ENCODE data around the gene CDK6.

DNA sequence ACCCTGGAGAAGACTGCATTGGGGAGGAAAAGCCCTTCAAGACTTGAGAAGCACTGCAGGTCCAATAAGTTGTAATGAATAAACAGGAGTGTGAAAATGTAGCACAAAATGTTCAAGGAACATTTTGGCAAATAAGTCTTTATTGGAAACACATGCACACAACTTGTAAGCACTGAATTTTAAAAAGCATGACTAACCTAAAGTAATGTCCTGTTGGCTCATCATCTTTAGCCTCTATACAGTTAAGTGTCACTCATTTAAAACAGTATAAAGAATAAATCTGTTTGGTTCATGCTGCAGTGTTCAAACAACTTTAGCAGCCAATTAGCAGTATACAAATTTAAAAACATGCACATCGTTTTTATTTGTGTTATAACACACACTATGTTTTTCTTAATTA, 108.6 kb downstream of the CDK6 start:
- TF ChIP-seq, protein P1, sequence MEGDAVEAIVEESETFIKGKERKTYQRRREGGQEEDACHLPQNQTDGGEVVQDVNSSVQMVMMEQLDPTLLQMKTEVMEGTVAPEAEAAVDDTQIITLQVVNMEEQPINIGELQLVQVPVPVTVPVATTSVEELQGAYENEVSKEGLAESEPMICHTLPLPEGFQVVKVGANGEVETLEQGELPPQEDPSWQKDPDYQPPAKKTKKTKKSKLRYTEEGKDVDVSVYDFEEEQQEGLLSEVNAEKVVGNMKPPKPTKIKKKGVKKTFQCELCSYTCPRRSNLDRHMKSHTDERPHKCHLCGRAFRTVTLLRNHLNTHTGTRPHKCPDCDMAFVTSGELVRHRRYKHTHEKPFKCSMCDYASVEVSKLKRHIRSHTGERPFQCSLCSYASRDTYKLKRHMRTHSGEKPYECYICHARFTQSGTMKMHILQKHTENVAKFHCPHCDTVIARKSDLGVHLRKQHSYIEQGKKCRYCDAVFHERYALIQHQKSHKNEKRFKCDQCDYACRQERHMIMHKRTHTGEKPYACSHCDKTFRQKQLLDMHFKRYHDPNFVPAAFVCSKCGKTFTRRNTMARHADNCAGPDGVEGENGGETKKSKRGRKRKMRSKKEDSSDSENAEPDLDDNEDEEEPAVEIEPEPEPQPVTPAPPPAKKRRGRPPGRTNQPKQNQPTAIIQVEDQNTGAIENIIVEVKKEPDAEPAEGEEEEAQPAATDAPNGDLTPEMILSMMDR (IDR thresholded peaks at IDR 0.05; ENCODE audit: low read depth, low read length), result no peak
- no peak for TF ChIP-seq EZH2phosphoT487 (IDR thresholded peaks at IDR 0.05; ENCODE audit: low read depth)

All from OCI-LY3 (cell line).